GM10248 (cell line): ENCODE results near the gene SCN4A.

Experiments used
- CTCF ChIA-PET: fragments of 300-600 bp; sonication (Branson Sonifier 250); formaldehyde crosslinking; extraction: SDS; loops from one replicate; lab custom pipeline; 2021; ENCODE audit warnings: antibody characterized with exemption; lab: Yijun Ruan, JAX
- POLR2A ChIA-PET: fragments of 350-650 bp; sonication (Branson Sonifier 250); formaldehyde crosslinking; extraction: SDS; loops from one replicate; lab custom pipeline; 2020; ENCODE audit warnings: antibody characterized with exemption; lab: Yijun Ruan, JAX
- DNase-seq: peaks from one replicate; pipeline ENCODE4 v3.0.0; 2012; ENCODE audit errors: extremely low spot score
- TF ChIP-seq, protein P1 (sequence below): IDR thresholded peaks from 2 replicates; pipeline ENCODE4 v1.5.1; 2012; ENCODE audit warnings: mild to moderate bottlenecking, low read depth; ENCODE audit errors: extremely low read depth, missing control alignments, control extremely low read depth

Gene SCN4A

DNA sequence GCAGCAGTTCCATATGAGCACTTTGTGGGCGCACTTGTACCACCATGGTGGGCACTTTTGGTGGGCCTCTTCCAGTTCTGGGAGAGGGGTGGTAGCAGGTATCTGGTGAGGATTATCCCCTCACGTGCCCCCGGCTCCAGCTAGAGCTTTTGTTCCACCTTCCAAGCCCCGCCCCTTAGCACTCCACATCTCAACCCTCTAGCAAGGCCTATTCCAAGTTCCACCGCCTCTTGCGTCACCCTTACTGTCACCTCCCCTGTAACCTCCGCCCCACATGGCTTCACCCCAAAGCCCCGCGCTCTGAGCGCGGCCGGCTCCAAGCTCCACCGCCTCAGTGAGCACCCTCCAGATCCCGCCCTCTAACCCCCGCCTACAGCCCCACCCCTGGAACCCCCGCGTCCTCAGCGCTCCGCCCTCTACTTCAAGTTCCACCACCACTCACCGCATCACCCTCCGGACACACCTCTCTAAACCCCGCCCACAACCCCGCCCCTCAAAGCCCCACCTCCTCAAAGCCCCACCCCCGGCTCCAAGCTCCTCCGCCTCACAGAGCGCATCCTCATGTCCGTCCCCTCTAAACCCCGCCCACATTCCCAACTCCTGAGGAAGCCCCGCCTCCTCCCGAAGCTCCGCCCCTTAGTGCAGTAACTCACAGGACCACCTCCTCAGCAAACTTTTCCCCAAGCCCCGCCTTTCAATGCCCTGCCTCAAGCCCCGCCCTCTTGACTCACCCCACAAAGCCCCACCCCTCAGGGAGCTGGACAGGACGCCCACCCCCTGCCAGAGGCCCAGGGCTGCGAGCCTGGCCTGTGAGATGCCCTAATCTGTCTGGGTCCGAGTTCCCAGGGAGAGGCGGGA is 11.1 kb downstream of the SCN4A start:
- POLR2A ChIA-PET: interaction anchor here (0.6 kb wide), 1 partner anchor 538 kb away, joined by 4 read pairs; no protein-coding TSS in a partner anchor
- TF ChIP-seq, protein P1, sequence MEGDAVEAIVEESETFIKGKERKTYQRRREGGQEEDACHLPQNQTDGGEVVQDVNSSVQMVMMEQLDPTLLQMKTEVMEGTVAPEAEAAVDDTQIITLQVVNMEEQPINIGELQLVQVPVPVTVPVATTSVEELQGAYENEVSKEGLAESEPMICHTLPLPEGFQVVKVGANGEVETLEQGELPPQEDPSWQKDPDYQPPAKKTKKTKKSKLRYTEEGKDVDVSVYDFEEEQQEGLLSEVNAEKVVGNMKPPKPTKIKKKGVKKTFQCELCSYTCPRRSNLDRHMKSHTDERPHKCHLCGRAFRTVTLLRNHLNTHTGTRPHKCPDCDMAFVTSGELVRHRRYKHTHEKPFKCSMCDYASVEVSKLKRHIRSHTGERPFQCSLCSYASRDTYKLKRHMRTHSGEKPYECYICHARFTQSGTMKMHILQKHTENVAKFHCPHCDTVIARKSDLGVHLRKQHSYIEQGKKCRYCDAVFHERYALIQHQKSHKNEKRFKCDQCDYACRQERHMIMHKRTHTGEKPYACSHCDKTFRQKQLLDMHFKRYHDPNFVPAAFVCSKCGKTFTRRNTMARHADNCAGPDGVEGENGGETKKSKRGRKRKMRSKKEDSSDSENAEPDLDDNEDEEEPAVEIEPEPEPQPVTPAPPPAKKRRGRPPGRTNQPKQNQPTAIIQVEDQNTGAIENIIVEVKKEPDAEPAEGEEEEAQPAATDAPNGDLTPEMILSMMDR: no peak
- CTCF ChIA-PET: interaction anchor here (0.8 to 9.1 kb wide), 4 partner anchors 10 to 42 kb away, joined by 3 to 54 read pairs (median 4); no protein-coding TSS in a partner anchor
- peak; percentile 74 for DNase-seq

DNA sequence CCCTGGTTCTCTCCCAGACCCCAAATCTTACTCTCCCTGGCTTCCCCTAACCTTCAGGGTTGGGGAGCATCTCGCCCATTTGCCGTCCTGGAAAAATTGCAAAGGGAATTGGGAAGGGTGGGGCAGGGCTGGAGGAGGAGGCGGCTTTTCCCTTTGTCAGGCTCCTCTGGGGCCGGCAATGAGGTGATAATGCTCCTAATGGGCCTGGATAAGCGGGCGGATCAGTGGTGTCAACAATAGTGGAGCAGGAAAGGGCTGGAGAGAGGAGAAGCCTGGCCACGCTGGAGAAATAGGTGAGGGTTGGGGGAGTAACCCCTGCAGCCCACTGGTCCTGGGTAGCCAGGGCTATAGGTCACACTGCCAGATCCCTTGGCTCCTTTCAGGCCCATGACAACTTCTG is 12.3 kb downstream of the SCN4A start:
- POLR2A ChIA-PET: no interaction called here

GRCh38 chr17:63960006-63960405 is 12.7 kb downstream of the SCN4A start:
- ChIA-PET CTCF (interaction anchor here (1.0 to 7.2 kb wide), 3 partner anchors 8 to 41 kb away, joined by 3 to 49 read pairs (median 7); partner anchors contain the start of gene GH1), POLR2A (no interaction called here)
- TF ChIP-seq, protein P1: no peak
- no peak for DNase-seq

More for the DNA sequence above, 12.3 kb downstream of the SCN4A start:
- TF ChIP-seq, protein P1: no peak
- DNase-seq: no peak
- CTCF ChIA-PET: interaction anchor here (1.0 to 7.2 kb wide), 3 partner anchors 9 to 41 kb away, joined by 3 to 49 read pairs (median 7); partner anchors contain the start of gene GH1

DNA sequence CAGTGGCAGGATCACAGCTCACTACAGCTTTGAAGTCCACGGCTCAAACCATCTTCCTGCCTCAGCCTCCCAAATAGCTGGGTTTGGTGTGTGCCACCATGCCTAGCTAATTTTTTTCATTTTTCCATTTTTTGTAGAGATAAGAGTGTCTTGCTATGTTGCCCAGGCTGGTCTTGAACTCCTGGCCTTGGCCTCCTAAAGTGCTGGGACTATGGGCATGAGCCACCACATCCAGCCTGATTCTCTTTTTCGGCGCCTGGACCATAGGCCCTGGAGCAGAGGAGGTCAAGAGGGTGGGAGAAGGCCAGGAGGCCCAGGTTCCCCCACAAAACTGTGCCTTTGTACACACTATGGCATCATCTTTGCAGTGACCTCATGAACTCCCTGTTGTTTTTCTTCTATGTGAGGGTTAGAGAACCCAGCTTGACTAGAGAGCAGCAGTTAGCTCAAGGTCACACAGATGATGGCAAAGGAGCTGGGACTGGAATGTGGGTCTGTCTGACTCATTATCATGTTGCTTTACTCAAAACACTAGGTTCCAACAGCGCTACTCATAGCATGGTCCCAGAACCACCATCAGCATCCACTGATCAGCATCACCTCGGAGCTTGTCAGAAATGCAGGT is 16.3 kb downstream of the SCN4A start:
- TF ChIP-seq, protein P1: no peak
- CTCF ChIA-PET: interaction anchor here (0.7 to 7.2 kb wide), 9 partner anchors 10 to 177 kb away, joined by 3 to 49 read pairs (median 4); partner anchors contain the start of genes CSHL1 and GH1
- no peak for DNase-seq
- POLR2A ChIA-PET: no interaction called here

DNA sequence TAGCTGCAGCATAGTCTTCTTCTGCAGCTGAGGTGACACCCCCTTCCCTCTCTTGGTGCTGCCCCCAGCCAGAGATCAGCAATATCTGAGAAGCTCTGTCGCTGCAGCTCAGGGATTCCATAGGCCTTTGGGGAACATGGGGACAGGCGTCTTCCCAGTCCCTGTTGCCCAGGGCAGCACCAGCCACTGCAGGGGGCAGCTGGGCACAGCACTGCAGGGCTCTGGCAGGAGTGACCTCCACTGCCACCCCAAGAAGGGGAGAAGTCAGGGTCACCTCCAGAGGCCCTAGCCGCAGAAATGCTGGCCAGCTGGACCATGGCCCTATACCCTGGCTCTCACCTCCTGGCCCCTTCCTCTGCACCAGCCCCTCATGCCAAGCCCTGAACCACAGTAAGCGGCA is 16.9 kb downstream of the SCN4A start:
- DNase-seq: no peak
- CTCF ChIA-PET: interaction anchor here (0.7 to 7.2 kb wide), 7 partner anchors 9 to 73 kb away, joined by 3 to 49 read pairs (median 5); partner anchors contain the start of genes CSHL1 and GH1
- TF ChIP-seq, protein P1: no peak
- POLR2A ChIA-PET: no interaction called here

DNA sequence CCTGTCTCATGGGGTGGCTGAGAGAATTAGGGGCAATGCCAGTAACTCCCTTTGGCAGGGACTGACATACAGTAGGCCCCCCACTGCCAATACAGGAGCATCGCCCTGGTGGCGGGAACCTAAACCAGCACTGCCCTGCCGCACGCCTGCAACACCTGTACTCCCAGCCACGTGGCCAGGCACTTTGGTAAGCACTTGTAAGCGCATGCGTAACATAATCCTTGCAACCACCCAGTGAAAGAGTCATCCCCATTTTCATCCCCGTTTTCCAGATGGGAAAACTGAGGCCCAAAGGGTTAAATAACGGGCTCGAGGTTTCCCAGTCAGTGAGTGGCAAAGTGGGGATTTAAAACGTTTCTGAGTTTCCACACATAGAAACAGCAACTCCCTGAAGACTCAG is 17.5 kb downstream of the SCN4A start:
- DNase-seq: no peak
- POLR2A ChIA-PET: no interaction called here
- CTCF ChIA-PET: interaction anchor here (0.9 to 7.2 kb wide), 7 partner anchors 9 to 178 kb away, joined by 3 to 74 read pairs (median 5); partner anchors contain the start of genes CSHL1 and GH1
- TF ChIP-seq, protein P1: no peak
